HG03432 (cell line): Measurements from ENCODE around the gene ARHGEF28.

Source experiments
- ATAC-seq: cut with Tn5 transposase; IDR thresholded peaks from one replicate; pipeline ENCODE4 v1.9.1; 2021; ENCODE audit warnings: mild to moderate bottlenecking, moderate library complexity; ENCODE audit not compliant: unreplicated experiment

The ARHGEF28 gene

GRCh38 chr5:73812457-73812856, 186.5 kb downstream of the ARHGEF28 start:
- ATAC-seq: no peak

GRCh38 chr5:73812962-73813588, 187.1 kb downstream of the ARHGEF28 start:
- no peak for ATAC-seq

GRCh38 chr5:73814233-73814846, 188.3 kb downstream of the ARHGEF28 start:
- no peak for ATAC-seq

- ATAC-seq: no peak
Measured at GRCh38 chr5:73815631-73816030, 189.6 kb downstream of the ARHGEF28 start.

- no peak for ATAC-seq
Measured at GRCh38 chr5:73816656-73817420, 190.8 kb downstream of the ARHGEF28 start.

GRCh38 chr5:73818357-73818756, 192.4 kb downstream of the ARHGEF28 start:
- no peak for ATAC-seq

GRCh38 chr5:73820326-73820725, 194.3 kb downstream of the ARHGEF28 start:
- no peak for ATAC-seq

GRCh38 chr5:73821003-73821402, 195.0 kb downstream of the ARHGEF28 start:
- no peak for ATAC-seq

- ATAC-seq: no peak
Measured at GRCh38 chr5:73822278-73822988, 196.4 kb downstream of the ARHGEF28 start.

GRCh38 chr5:73822989-73823339, 197.0 kb downstream of the ARHGEF28 start:
- ATAC-seq: no peak

- ATAC-seq: no peak
Measured at GRCh38 chr5:73823508-73823925, 197.5 kb downstream of the ARHGEF28 start.

GRCh38 chr5:73825199-73825598, 199.2 kb downstream of the ARHGEF28 start:
- no peak for ATAC-seq

- ATAC-seq: no peak
Measured at GRCh38 chr5:73825736-73826135, 199.7 kb downstream of the ARHGEF28 start.

- ATAC-seq: no peak
Measured at GRCh38 chr5:73826301-73827105, 200.5 kb downstream of the ARHGEF28 start.

- ATAC-seq: no peak
Measured at GRCh38 chr5:73827106-73827450, 201.1 kb downstream of the ARHGEF28 start.

- ATAC-seq: no peak
Measured at GRCh38 chr5:73828465-73828864, 202.5 kb downstream of the ARHGEF28 start.

GRCh38 chr5:73830646-73831045, 204.7 kb downstream of the ARHGEF28 start:
- ATAC-seq: no peak

GRCh38 chr5:73831066-73831465, 205.1 kb downstream of the ARHGEF28 start:
- no peak for ATAC-seq

- no peak for ATAC-seq
Measured at GRCh38 chr5:73834693-73835092, 208.7 kb downstream of the ARHGEF28 start.

GRCh38 chr5:73835726-73836125, 209.7 kb downstream of the ARHGEF28 start:
- no peak for ATAC-seq

- no peak for ATAC-seq
Measured at GRCh38 chr5:73836607-73837006, 210.6 kb downstream of the ARHGEF28 start.
